CD4-positive, alpha-beta T cell (primary cell): Measurements from ENCODE around the gene STAM2. TPM values are rescaled to one million over a fixed set of nuclear protein-coding genes. Genes with fewer than 3 reads are reported as not detected.

Experiments used
- ATAC-seq: fragments of 200-7000 bp; cut with Tn5 transposase; one replicate; pipeline ENCODE4 v1.10.0; 2022; ENCODE audit warnings: mild to moderate bottlenecking; ENCODE audit not compliant: poor library complexity
- CTCF ChIA-PET: fragments of 350-600 bp; sonication (Branson Sonifier 250); formaldehyde crosslinking; loops from one replicate; lab custom pipeline; 2021; ENCODE audit warnings: antibody characterized with exemption, inconsistent platforms; lab: Charles Lee
- POLR2A ChIA-PET: fragments of 350-600 bp; sonication (Branson Sonifier 250); formaldehyde crosslinking; loops from one replicate; lab custom pipeline; 2021; ENCODE audit warnings: antibody characterized with exemption, inconsistent platforms; lab: Charles Lee
- DNase-seq, 14 experiments: peaks; one replicate each; pipeline ENCODE4 v3.0.0-alpha.2; 2013 to 2020; ENCODE audit warnings: mixed read lengths in 2 of 14
- H3K27ac ChIP-seq, 2 donors: one replicate each; pipeline versions ENCODE4 v1.5.1 to v1.7.0; 2013; ENCODE audit warnings: low read length in 2 of 2, low read depth in 1 of 2, mild to moderate bottlenecking in 1 of 2
- H3K27me3 ChIP-seq, 2 experiments: 1 replicate in 1 of 2; 2 replicates in 1 of 2; pipeline versions ENCODE4 v1.6.1 to v1.7.0; 2013; ENCODE audit warnings: low read length in 2 of 2, control low read depth in 1 of 2, mild to moderate bottlenecking in 1 of 2, moderate library complexity in 1 of 2; ENCODE audit not compliant: insufficient read depth in 2 of 2, control insufficient read depth in 1 of 2
- H3K36me3 ChIP-seq: one replicate; pipeline ENCODE4 v1.6.1; 2013; ENCODE audit warnings: low read length, control low read depth; ENCODE audit not compliant: insufficient read depth
- H3K4me1 ChIP-seq: one replicate; pipeline ENCODE4 v1.6.1; 2013; ENCODE audit warnings: low read length, control low read depth; ENCODE audit not compliant: insufficient read depth
- H3K4me3 ChIP-seq: one replicate; pipeline ENCODE4 v1.5.1; 2013; ENCODE audit warnings: mild to moderate bottlenecking, low read length, moderate library complexity
- H3K9me3 ChIP-seq, 2 experiments: 1 replicate in 1 of 2; 2 replicates in 1 of 2; pipeline versions ENCODE4 v1.6.1 to v1.7.0; 2013; ENCODE audit warnings: low read length in 2 of 2, mild to moderate bottlenecking in 2 of 2, control low read depth in 1 of 2, moderate library complexity in 1 of 2; ENCODE audit not compliant: control insufficient read depth in 1 of 2, insufficient read depth in 1 of 2
- H3K27ac Mint-ChIP-seq: one replicate; pipeline ENCODE4 v1.8.0; 2020; ENCODE audit warnings: mixed read lengths
- H3K27me3 Mint-ChIP-seq: one replicate; pipeline ENCODE4 v1.8.0; 2021; ENCODE audit warnings: mixed read lengths
- H3K36me3 Mint-ChIP-seq: one replicate; pipeline ENCODE4 v1.8.0; 2021; ENCODE audit warnings: low read depth, mixed read lengths
- H3K4me1 Mint-ChIP-seq: one replicate; pipeline ENCODE4 v1.8.0; 2021; ENCODE audit warnings: low read depth, mixed read lengths
- H3K4me3 Mint-ChIP-seq: one replicate; pipeline ENCODE4 v1.8.0; 2020; ENCODE audit warnings: mild to moderate bottlenecking, mixed read lengths
- H3K9me3 Mint-ChIP-seq: one replicate; pipeline ENCODE4 v1.8.0; 2020; ENCODE audit warnings: mixed read lengths
- intact Hi-C, 2 experiments: fragments of 100-400 bp; cut with DNase I in 1 of 2; cut with micrococcal nuclease in 1 of 2; formaldehyde crosslinking; loops; one replicate each; pipeline versions ENCODE4 v1.15.1 to v1.9.0; 2023 to 2025; cut with DNase I, micrococcal nuclease
- total RNA-seq, 174 experiments: library from RNA in 2 of 174; stranded (reverse) in 2 of 174; gene quantifications; one replicate each; pipeline ENCODE4 v1.2.3 and lab custom pipeline; 2021 to 2026
- TF ChIP-seq, protein P1 (sequence below): fragments of 200-600 bp; IDR thresholded peaks from one replicate; pipeline ENCODE4 v1.8.0; 2022; ENCODE audit warnings: antibody characterized with exemption, mild to moderate bottlenecking

The STAM2 gene
- total RNA-seq, 2 experiments from 2014 or later = 4.1 to 4.9 TPM

DNA sequence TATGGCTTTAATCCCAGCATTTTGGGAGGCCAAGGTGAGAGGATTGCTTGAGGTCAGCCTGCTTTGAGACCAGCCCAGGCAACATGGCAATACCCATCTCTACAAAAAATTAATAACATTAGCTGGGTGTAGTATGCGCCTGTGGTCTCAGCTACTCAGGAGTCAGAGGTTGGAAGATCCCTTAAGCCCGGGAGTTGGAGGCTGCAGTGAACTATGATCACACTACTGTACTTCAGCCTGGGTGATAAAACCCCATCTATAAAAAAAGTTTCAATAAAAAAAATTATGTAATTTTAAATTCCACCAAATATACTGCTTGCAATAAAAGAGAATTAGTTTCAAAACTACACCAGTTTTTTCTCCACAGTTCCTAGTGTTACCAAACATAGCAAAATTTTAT is 53.4 kb downstream of the STAM2 start:
- no peaks in the 10 kb centered on the region for H3K4me1 Mint-ChIP-seq
- no peaks in the 10 kb centered on the region for H3K9me3 Mint-ChIP-seq
- intact Hi-C loops = no loop called here
- H3K27me3 Mint-ChIP-seq = no peaks in the 10 kb centered on the region
- DNase-seq = no peak
- peaks cover 55% of the 10 kb centered on the region for H3K36me3 Mint-ChIP-seq
- H3K27me3 ChIP-seq = no peaks in the 10 kb centered on the region
- H3K36me3 ChIP-seq = peaks cover 33% of the 10 kb centered on the region
- H3K4me3 ChIP-seq = no peak overlapping the region
- no peak overlapping the region for H3K27ac ChIP-seq
- no peak overlapping the region for H3K27ac Mint-ChIP-seq
- TF ChIP-seq, protein P1, sequence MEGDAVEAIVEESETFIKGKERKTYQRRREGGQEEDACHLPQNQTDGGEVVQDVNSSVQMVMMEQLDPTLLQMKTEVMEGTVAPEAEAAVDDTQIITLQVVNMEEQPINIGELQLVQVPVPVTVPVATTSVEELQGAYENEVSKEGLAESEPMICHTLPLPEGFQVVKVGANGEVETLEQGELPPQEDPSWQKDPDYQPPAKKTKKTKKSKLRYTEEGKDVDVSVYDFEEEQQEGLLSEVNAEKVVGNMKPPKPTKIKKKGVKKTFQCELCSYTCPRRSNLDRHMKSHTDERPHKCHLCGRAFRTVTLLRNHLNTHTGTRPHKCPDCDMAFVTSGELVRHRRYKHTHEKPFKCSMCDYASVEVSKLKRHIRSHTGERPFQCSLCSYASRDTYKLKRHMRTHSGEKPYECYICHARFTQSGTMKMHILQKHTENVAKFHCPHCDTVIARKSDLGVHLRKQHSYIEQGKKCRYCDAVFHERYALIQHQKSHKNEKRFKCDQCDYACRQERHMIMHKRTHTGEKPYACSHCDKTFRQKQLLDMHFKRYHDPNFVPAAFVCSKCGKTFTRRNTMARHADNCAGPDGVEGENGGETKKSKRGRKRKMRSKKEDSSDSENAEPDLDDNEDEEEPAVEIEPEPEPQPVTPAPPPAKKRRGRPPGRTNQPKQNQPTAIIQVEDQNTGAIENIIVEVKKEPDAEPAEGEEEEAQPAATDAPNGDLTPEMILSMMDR = no peak
- H3K4me3 Mint-ChIP-seq = no peak overlapping the region
- POLR2A ChIA-PET = no interaction called here
- ATAC-seq = no peak
- H3K9me3 ChIP-seq = no peaks in the 10 kb centered on the region
- CTCF ChIA-PET = no interaction called here
- H3K4me1 ChIP-seq = no peaks in the 10 kb centered on the region

GRCh38 chr2:152120430-152120829 is 55.1 kb downstream of the STAM2 start:
- Histone ChIP-seq H3K4me3 (no peak overlapping the region), H3K27me3 (no peaks in the 10 kb centered on the region), H3K36me3 (peaks cover 33% of the 10 kb centered on the region), H3K9me3 (no peaks in the 10 kb centered on the region), H3K27ac (no peak overlapping the region), H3K4me1 (no peaks in the 10 kb centered on the region)
- ChIA-PET POLR2A (no interaction called here), CTCF (no interaction called here)
- Mint-ChIP-seq H3K36me3 (peaks cover 61% of the 10 kb centered on the region), H3K9me3 (no peaks in the 10 kb centered on the region), H3K4me3 (no peak overlapping the region), H3K4me1 (no peaks in the 10 kb centered on the region), H3K27ac (no peak overlapping the region), H3K27me3 (no peaks in the 10 kb centered on the region)
- ATAC-seq = no peak
- TF ChIP-seq, protein P1 = no peak
- no peak for DNase-seq
- intact Hi-C loops = no loop called here

DNA sequence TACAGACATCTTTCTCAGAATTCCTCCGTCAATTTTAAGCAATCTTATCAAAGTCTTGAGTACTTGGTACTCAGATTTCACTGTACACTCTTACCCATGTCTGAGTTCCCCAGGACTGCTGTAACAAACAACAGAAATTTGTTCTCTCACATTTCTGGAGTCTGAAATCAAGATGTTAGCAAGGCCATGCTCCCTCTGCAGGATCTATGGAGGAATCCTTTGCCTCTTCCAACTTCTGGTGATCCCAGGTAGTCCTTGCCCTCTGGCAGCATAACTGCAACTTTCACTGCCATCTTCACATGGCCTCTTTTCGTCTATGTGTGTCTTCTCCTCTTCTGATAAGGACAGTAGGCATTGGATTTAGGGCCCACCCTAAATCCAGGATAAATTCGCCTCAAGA is 59.6 kb downstream of the STAM2 start:
- intact Hi-C loops = no loop called here
- TF ChIP-seq, protein P1 = no peak
- Histone ChIP-seq H3K27me3 (no peaks in the 10 kb centered on the region), H3K4me3 (no peak overlapping the region), H3K4me1 (no peaks in the 10 kb centered on the region), H3K27ac (no peak overlapping the region), H3K9me3 (no peaks in the 10 kb centered on the region), H3K36me3 (peaks cover 16% of the 10 kb centered on the region)
- POLR2A ChIA-PET = no interaction called here
- no peaks in the 10 kb centered on the region for H3K27me3 Mint-ChIP-seq
- CTCF ChIA-PET = no interaction called here
- no peaks in the 10 kb centered on the region for H3K9me3 Mint-ChIP-seq
- no peak for DNase-seq
- H3K4me3 Mint-ChIP-seq = no peak overlapping the region
- peaks cover 26% of the 10 kb centered on the region for H3K36me3 Mint-ChIP-seq
- no peak for ATAC-seq
- no peak overlapping the region for H3K27ac Mint-ChIP-seq
- no peaks in the 10 kb centered on the region for H3K4me1 Mint-ChIP-seq
